Upper lobe of left lung (tissue), 6 donors: ENCODE results near the gene PAIP1. TPM values are rescaled to one million over a fixed set of nuclear protein-coding genes. Genes with fewer than 3 reads are reported as not detected.
A peak's percentile ranks its signal among the peaks of the same experiment; 100 is the strongest.

Experiments used
- ATAC-seq, 2 donors: fragments of 200-7000 bp; cut with Tn5 transposase; one replicate each; pipeline ENCODE4 v1.9.1; 2022; ENCODE audit warnings: mild to moderate bottlenecking in 2 of 2, moderate library complexity in 2 of 2; ENCODE audit not compliant: low FRiP score in 2 of 2
- DNase-seq, 2 donors: peaks; one replicate each; pipeline ENCODE4 v3.0.0-alpha.2; 2019 to 2020
- H3K27ac ChIP-seq, 4 donors: fragments of 200-600 bp; sonication (generic); one replicate each; pipeline ENCODE4 v1.5.1; 2016 to 2019
- H3K27me3 ChIP-seq, 4 donors: fragments of 200-600 bp; sonication (generic); one replicate each; pipeline ENCODE4 v1.5.1; 2017 to 2019
- H3K36me3 ChIP-seq, 4 donors: fragments of 200-600 bp; sonication (generic); one replicate each; pipeline ENCODE4 v1.5.1; 2016 to 2019
- H3K4me1 ChIP-seq, 4 donors: fragments of 200-600 bp; sonication (generic); one replicate each; pipeline ENCODE4 v1.5.1; 2018 to 2019
- H3K4me3 ChIP-seq, 4 donors: fragments of 200-600 bp; sonication (generic); one replicate each; pipeline ENCODE4 v1.5.1; 2017 to 2019; ENCODE audit warnings: mild to moderate bottlenecking in 2 of 4, moderate library complexity in 1 of 4
- H3K9me3 ChIP-seq, 4 donors: fragments of 200-600 bp; sonication (generic); one replicate each; pipeline ENCODE4 v1.5.1; 2018 to 2019
- CTCF ChIP-seq, 6 experiments: fragments of 450-650 bp in 4 of 6; fragments of 200-600 bp in 2 of 6; sonication (generic) in 2 of 6; IDR thresholded peaks; one replicate each; pipeline ENCODE4 v1.5.1; 2016 to 2019; ENCODE audit warnings: antibody characterized with exemption in 6 of 6
- EP300 ChIP-seq, 4 donors: sonication (generic); formaldehyde crosslinking; IDR thresholded peaks; one replicate each; pipeline ENCODE4 v1.5.1; 2017; ENCODE audit warnings: antibody characterized with exemption in 4 of 4, control low read depth in 2 of 4
- POLR2A ChIP-seq, 4 donors: fragments of 450-650 bp; IDR thresholded peaks; one replicate each; pipeline ENCODE4 v1.5.1; 2016 to 2017; ENCODE audit warnings: antibody characterized with exemption in 4 of 4, mild to moderate bottlenecking in 2 of 4
- POLR2AphosphoS5 ChIP-seq, 2 donors: sonication (generic); formaldehyde crosslinking; IDR thresholded peaks; one replicate each; pipeline ENCODE4 v1.5.1; 2017; ENCODE audit warnings: antibody characterized with exemption in 2 of 2
- WGBS, 2 donors: methylation state at CpG; one replicate each; pipeline ENCODE4 v1.1.5; 2017 to 2018; 5-methylcytosine and 5-hydroxymethylcytosine counted together
- total RNA-seq, 6 donors: library from RNA; depleted of rRNA in 4 of 6; stranded (reverse); fragments of >200 nt in 4 of 6; gene quantifications; one replicate each; pipeline versions ENCODE4 v1.1.0 to v1.2.1, GENCODE V29; 2016 to 2021
- donor health status: DM: no; HTN: no; CAD: no; lungs with moderate emphysema.
- donor health status: DM: no; HTN: yes; CAD: no; lungs with severe emphysema.

PAIP1 gene
- total RNA-seq = 10 to 100 TPM; 44.9 to 81.0 (median 67.2) TPM

GRCh38 chr5:43556857-43557542, at the start of gene PAIP1:
PAIP1 (minus strand) TSS chr5:43557077; CDS start chr5:43556846, 231 bp downstream.
- no peaks in the 10 kb centered on the region for H3K27me3 ChIP-seq
- H3K4me3 ChIP-seq = peak within 1 kb of the TSS; percentile 72 to 86 (median 80)
- TF ChIP-seq POLR2A (IDR thresholded peaks at IDR 0.05) (peak in 2 of 4 donors; percentile 75 to 77), POLR2AphosphoS5 (IDR thresholded peaks at IDR 0.05) (no peak), CTCF (IDR thresholded peaks at IDR 0.05) (peak; percentile 66 to 88 (median 74)), EP300 (IDR thresholded peaks at IDR 0.05) (no peak)
- peak; percentile 77 to 97 for DNase-seq
- H3K27ac ChIP-seq = peak within 1 kb of the TSS; percentile 89 to 97 (median 96)
- H3K36me3 ChIP-seq = peaks cover 0 to 4% (median 2%) of the 10 kb centered on the region in 4 donors
- H3K4me1 ChIP-seq = peaks cover 31 to 40% (median 38%) of the 10 kb centered on the region in 4 donors
- peak; percentile 91 to 97 for ATAC-seq
- 0% methylated on average over 13 to 43 of the region's 79 CpGs for WGBS, 2 donors
- no peaks in the 10 kb centered on the region for H3K9me3 ChIP-seq

DNA sequence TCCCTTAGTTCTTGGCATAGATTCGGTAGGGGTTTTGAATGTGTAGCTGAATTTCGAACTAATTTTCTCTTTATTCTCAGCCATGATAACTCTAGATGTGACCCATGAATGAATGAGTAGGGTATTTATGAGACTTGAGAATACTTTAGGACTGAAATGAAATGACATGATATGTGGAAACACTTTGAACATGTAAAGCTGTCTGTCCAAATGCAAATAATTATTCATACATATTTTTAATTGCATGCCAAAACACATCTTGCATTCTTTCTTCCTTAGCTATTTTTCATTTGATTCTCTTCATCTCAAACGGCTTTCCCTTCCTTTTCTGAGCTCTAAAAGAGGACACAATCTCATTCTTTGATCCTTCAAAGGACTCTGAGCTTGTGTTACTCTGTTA, 49.5 kb upstream of the PAIP1 start:
- WGBS, 2 donors = 76 to 82% methylated on average over 3 of the region's 3 CpGs
- Histone ChIP-seq H3K4me1 (peaks cover 15 to 26% (median 20%) of the 10 kb centered on the region in 4 donors), H3K4me3 (no peak overlapping the region), H3K36me3 (peaks cover 0 to 15% (median 8%) of the 10 kb centered on the region in 4 donors), H3K27me3 (no peaks in the 10 kb centered on the region), H3K27ac (no peak overlapping the region), H3K9me3 (no peaks in the 10 kb centered on the region)
- DNase-seq (no peak), ATAC-seq (no peak)
- TF ChIP-seq EP300 (IDR thresholded peaks at IDR 0.05) (no peak), CTCF (IDR thresholded peaks at IDR 0.05) (no peak), POLR2A (IDR thresholded peaks at IDR 0.05) (no peak), POLR2AphosphoS5 (IDR thresholded peaks at IDR 0.05) (no peak)

DNA sequence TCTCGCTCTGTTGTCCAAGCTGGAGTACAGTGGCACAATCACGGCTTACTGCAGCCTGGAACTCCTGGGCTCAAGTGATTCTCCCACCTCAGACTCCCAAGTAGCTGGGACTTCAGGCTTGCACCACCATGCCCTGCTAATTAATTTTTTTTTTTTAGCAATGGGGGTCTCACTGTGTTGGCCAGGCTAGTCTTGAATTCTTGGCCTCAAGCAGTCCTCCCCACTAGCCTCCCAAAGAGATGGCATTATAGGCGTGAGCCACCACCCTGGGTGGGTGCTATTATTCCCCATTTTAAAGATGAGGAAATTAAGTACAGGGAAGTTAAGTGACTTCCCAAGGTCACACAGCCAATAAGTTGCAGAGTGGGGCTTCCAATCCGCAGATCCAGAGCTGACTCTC, 47.8 kb upstream of the PAIP1 start:
- WGBS, 2 donors = 95 to 97% methylated on average over 4 of the region's 4 CpGs
- peaks cover 15 to 28% (median 20%) of the 10 kb centered on the region in 4 donors for H3K4me1 ChIP-seq
- ATAC-seq = no peak

DNA sequence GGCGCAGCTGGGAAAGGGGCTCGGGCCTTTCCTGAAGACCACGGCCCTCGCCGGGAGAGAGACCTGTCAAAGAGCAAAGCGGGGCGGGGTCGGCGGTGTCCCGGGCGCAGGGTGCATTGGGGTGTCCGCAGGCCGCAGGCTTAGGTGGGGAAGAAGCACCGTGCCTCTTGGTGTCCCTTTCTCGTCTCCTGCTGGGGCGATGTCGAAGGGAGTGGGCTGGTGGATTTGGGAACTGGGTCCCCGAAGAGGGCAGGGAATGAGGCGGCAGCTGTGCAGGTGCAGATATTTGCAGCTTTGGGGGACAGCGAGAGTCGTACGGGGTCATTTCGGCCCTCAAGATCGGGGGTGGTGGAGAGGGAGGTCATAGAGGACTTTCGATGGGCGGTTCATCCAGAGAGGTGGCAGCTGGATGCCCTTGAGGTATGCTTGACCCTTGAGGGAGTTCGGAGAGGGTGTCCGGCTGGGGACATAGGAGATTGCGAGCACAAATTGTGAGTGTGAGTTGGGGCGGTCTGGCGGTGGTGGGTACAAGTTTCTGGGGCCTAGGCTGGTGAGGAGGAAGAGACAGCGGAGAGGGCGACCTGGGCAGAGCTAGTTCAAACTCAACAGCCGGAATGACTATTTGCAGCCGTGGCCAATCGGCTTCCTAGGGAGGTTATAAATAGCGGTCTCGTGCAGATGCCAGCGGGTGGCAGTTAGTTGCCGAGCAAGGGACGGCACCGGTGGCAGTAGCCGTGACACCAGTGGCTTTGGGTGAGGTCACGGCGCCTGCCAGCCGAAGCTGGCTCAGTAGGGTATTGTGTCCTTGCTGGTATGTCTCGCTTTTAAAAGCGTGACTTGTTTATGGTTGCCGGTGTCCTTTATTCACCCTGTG, 46.7 kb upstream of the PAIP1 start:
- TF ChIP-seq EP300 (IDR thresholded peaks at IDR 0.05) = peak in 1 of 4 donors; percentile 19
- no peak for TF ChIP-seq CTCF (IDR thresholded peaks at IDR 0.05)
- peak in 3 of 4 donors; percentile 34 to 65 (median 59) for TF ChIP-seq POLR2A (IDR thresholded peaks at IDR 0.05)
- peak; percentile 27 to 92 for TF ChIP-seq POLR2AphosphoS5 (IDR thresholded peaks at IDR 0.05)
- peak; percentile 75 to 87 for DNase-seq
- no peaks in the 10 kb centered on the region for H3K36me3 ChIP-seq
- H3K4me1 ChIP-seq = peaks cover 15 to 28% (median 20%) of the 10 kb centered on the region in 4 donors
- H3K27ac ChIP-seq = peak overlapping the region; percentile 85 to 92 (median 90)
- no peaks in the 10 kb centered on the region for H3K9me3 ChIP-seq
- WGBS, 2 donors = 1 to 3% methylated on average over 36 to 46 of the region's 49 CpGs
- H3K27me3 ChIP-seq = no peaks in the 10 kb centered on the region
- peak; percentile 79 to 87 for ATAC-seq
- peak overlapping the region; percentile 76 to 98 (median 80) for H3K4me3 ChIP-seq

More for the DNA sequence above, 47.8 kb upstream of the PAIP1 start:
- H3K36me3 ChIP-seq = peaks cover 0 to 4% (median under 1%) of the 10 kb centered on the region in 4 donors
- peak overlapping the region in 1 of 4 donors; percentile 98 for H3K4me3 ChIP-seq
- no peak for DNase-seq
- H3K9me3 ChIP-seq = no peaks in the 10 kb centered on the region
- H3K27ac ChIP-seq = no peak overlapping the region
- TF ChIP-seq EP300 (IDR thresholded peaks at IDR 0.05) (no peak), POLR2AphosphoS5 (IDR thresholded peaks at IDR 0.05) (no peak), CTCF (IDR thresholded peaks at IDR 0.05) (no peak), POLR2A (IDR thresholded peaks at IDR 0.05) (no peak)
- no peaks in the 10 kb centered on the region for H3K27me3 ChIP-seq
